Measurements from ENCODE around the gene TIMP1.

DNA sequence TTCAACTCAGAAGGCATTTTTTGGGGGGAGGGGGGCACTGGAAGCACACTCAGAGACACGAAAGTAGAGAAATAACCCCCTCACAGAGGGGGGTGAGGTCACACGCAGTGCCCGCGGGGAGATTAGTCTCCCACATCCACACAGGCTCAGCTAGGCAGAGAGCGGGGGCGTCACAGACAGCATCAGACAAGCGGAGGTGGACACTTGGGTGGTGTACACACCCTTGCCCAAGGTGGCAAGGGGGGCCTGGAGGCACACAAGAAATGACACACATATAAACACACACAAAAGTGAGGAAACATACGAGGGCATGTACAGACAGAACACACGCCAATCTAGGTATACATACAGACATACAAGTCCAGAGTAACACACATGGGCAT is 38.1 kb downstream of the TIMP1 start:
- TF ChIP-seq CTCF (conservative IDR thresholded peaks at IDR 0.05; ENCODE audit: low read depth in 2 of 2), result no peak
- TF ChIP-seq, protein P1, sequence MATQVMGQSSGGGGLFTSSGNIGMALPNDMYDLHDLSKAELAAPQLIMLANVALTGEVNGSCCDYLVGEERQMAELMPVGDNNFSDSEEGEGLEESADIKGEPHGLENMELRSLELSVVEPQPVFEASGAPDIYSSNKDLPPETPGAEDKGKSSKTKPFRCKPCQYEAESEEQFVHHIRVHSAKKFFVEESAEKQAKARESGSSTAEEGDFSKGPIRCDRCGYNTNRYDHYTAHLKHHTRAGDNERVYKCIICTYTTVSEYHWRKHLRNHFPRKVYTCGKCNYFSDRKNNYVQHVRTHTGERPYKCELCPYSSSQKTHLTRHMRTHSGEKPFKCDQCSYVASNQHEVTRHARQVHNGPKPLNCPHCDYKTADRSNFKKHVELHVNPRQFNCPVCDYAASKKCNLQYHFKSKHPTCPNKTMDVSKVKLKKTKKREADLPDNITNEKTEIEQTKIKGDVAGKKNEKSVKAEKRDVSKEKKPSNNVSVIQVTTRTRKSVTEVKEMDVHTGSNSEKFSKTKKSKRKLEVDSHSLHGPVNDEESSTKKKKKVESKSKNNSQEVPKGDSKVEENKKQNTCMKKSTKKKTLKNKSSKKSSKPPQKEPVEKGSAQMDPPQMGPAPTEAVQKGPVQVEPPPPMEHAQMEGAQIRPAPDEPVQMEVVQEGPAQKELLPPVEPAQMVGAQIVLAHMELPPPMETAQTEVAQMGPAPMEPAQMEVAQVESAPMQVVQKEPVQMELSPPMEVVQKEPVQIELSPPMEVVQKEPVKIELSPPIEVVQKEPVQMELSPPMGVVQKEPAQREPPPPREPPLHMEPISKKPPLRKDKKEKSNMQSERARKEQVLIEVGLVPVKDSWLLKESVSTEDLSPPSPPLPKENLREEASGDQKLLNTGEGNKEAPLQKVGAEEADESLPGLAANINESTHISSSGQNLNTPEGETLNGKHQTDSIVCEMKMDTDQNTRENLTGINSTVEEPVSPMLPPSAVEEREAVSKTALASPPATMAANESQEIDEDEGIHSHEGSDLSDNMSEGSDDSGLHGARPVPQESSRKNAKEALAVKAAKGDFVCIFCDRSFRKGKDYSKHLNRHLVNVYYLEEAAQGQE (IDR thresholded peaks at IDR 0.05; ENCODE audit: unreplicated experiment), result no peak

Data from GM23338 (cell line).